Esophagus squamous epithelium (tissue), 5 donors: Measurements from ENCODE around the gene ABHD17A. TPM values are rescaled to one million over a fixed set of nuclear protein-coding genes. Genes with fewer than 3 reads are reported as not detected.

ENCODE experiments used
- DNase-seq: peaks from one replicate; lab custom pipeline; 2025; lab: John Stamatoyannopoulos, UW
- H3K27ac ChIP-seq, 4 donors: fragments of 200-600 bp; sonication (generic); one replicate each; pipeline ENCODE4 v1.5.1; 2016 to 2019; ENCODE audit warnings: mild to moderate bottlenecking in 1 of 4
- H3K27me3 ChIP-seq, 4 donors: fragments of 200-600 bp; sonication (generic); 1 replicate in 3 of 4; 2 replicates in 1 of 4; pipeline versions ENCODE4 v1.5.1 to v1.6.0; 2017 to 2021; ENCODE audit warnings: antibody characterized with exemption in 1 of 4
- H3K36me3 ChIP-seq, 3 donors: fragments of 200-600 bp; sonication (generic); one replicate each; pipeline ENCODE4 v1.5.1; 2016 to 2019
- H3K4me1 ChIP-seq, 3 donors: fragments of 200-600 bp; sonication (generic); one replicate each; pipeline ENCODE4 v1.5.1; 2017 to 2019
- H3K4me3 ChIP-seq, 4 donors: fragments of 200-600 bp; sonication (generic); 1 replicate in 3 of 4; 2 replicates in 1 of 4; pipeline ENCODE4 v1.5.1; 2016 to 2019; ENCODE audit warnings: mild to moderate bottlenecking in 2 of 4, moderate library complexity in 1 of 4
- H3K9me3 ChIP-seq, 3 donors: fragments of 200-600 bp; sonication (generic); one replicate each; pipeline ENCODE4 v1.5.1; 2016 to 2019
- POLR2A ChIP-seq, 4 donors: fragments of 450-650 bp; IDR thresholded peaks; one replicate each; pipeline ENCODE4 v1.6.1; 2017; ENCODE audit warnings: antibody characterized with exemption in 4 of 4, mild to moderate bottlenecking in 4 of 4, moderate library complexity in 3 of 4
- WGBS, 2 donors: methylation state at CpG; one replicate each; pipeline ENCODE4 v1.1.5; 2018; 5-methylcytosine and 5-hydroxymethylcytosine counted together
- intact Hi-C: fragments of 100-400 bp; cut with DNase I; formaldehyde crosslinking; loops from one replicate; pipeline ENCODE4 v1.15.0; 2022
- total RNA-seq, 4 donors: library from RNA; depleted of rRNA; stranded (reverse); fragments of >200 nt; gene quantifications; one replicate each; pipeline ENCODE4 v1.1.0, GENCODE V29; 2016
- TF ChIP-seq, protein P1 (sequence below), 6 experiments: fragments of 450-650 bp in 4 of 6; fragments of 200-600 bp in 2 of 6; sonication (generic) in 2 of 6; IDR thresholded peaks; one replicate each; pipeline ENCODE4 v1.5.1; 2016 to 2019; ENCODE audit warnings: antibody characterized with exemption in 6 of 6, mild to moderate bottlenecking in 4 of 6, moderate library complexity in 4 of 6
- donor health status: DM: yes; HTN: yes; CAD: no.

ABHD17A gene
- total RNA-seq, 4 donors from 2014 or later = 78.4 to 91.7 (median 82.9) TPM

DNA sequence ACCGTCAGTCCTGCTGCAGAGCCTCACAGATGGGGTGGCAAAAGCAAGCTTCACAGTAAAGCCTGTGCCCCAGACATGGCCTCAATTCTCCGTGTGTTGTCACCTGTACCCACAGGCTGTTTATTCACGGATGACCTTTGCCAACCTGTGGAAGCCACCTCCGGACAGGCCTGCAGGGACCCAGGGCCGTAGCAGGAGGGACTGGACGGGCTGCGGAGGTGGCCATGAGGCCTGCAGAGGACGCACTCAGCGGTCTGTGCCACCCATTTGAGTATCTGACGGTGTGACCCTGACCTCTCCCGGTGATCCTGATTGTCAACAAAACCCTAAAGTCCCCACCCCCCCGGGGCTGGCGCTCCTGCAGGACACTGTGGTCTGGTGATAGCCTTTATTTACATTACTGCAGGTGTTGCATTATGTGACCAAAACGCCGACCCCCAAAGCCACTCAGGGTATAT is 14.1 kb downstream of the ABHD17A start:
- intact Hi-C loops = no loop called here
- no peak for DNase-seq
- H3K9me3 ChIP-seq = no peaks in the 10 kb centered on the region
- peaks cover 31 to 54% (median 33%) of the 10 kb centered on the region in 3 donors for H3K4me1 ChIP-seq
- no peaks in the 10 kb centered on the region for H3K27me3 ChIP-seq
- WGBS, 2 donors = 81 to 88% methylated on average over 8 to 9 of the region's 15 CpGs
- TF ChIP-seq, protein P1, sequence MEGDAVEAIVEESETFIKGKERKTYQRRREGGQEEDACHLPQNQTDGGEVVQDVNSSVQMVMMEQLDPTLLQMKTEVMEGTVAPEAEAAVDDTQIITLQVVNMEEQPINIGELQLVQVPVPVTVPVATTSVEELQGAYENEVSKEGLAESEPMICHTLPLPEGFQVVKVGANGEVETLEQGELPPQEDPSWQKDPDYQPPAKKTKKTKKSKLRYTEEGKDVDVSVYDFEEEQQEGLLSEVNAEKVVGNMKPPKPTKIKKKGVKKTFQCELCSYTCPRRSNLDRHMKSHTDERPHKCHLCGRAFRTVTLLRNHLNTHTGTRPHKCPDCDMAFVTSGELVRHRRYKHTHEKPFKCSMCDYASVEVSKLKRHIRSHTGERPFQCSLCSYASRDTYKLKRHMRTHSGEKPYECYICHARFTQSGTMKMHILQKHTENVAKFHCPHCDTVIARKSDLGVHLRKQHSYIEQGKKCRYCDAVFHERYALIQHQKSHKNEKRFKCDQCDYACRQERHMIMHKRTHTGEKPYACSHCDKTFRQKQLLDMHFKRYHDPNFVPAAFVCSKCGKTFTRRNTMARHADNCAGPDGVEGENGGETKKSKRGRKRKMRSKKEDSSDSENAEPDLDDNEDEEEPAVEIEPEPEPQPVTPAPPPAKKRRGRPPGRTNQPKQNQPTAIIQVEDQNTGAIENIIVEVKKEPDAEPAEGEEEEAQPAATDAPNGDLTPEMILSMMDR (IDR thresholded peaks at IDR 0.05) = no peak
- TF ChIP-seq POLR2A (IDR thresholded peaks at IDR 0.05) = no peak
- no peak overlapping the region for H3K27ac ChIP-seq
- no peak overlapping the region for H3K4me3 ChIP-seq
- peaks cover 0 to 34% (median 5%) of the 10 kb centered on the region in 3 donors for H3K36me3 ChIP-seq

GRCh38 chr19:1868971-1869370 is 16.3 kb downstream of the ABHD17A start:
- no peak for DNase-seq
- 61 to 63% methylated on average over 7 of the region's 7 CpGs for WGBS, 2 donors
- TF ChIP-seq POLR2A (IDR thresholded peaks at IDR 0.05) = no peak
- TF ChIP-seq, protein P1 (IDR thresholded peaks at IDR 0.05) = no peak
- Histone ChIP-seq H3K4me3 (no peak overlapping the region), H3K36me3 (peaks cover 0 to 34% (median 5%) of the 10 kb centered on the region in 3 donors), H3K27ac (peak overlapping the region in 3 of 4 donors; percentile 8 to 23 (median 22)), H3K27me3 (no peaks in the 10 kb centered on the region), H3K9me3 (no peaks in the 10 kb centered on the region), H3K4me1 (peaks cover 19 to 52% (median 30%) of the 10 kb centered on the region in 3 donors)
- intact Hi-C loops = no loop called here

- Histone ChIP-seq H3K9me3 (no peaks in the 10 kb centered on the region), H3K36me3 (peaks cover 0 to 26% (median 5%) of the 10 kb centered on the region in 3 donors), H3K4me1 (peaks cover 4 to 38% (median 14%) of the 10 kb centered on the region in 3 donors), H3K27me3 (no peaks in the 10 kb centered on the region), H3K27ac (no peak overlapping the region), H3K4me3 (no peak overlapping the region)
- intact Hi-C loops = no loop called here
- TF ChIP-seq POLR2A (IDR thresholded peaks at IDR 0.05) = no peak
- TF ChIP-seq, protein P1 (IDR thresholded peaks at IDR 0.05) = no peak
- 96 to 97% methylated on average over 6 to 9 of the region's 9 CpGs for WGBS, 2 donors
- DNase-seq = no peak
These were observed 18.0 kb downstream of the ABHD17A start for GRCh38 chr19:1867349-1867724.

DNA sequence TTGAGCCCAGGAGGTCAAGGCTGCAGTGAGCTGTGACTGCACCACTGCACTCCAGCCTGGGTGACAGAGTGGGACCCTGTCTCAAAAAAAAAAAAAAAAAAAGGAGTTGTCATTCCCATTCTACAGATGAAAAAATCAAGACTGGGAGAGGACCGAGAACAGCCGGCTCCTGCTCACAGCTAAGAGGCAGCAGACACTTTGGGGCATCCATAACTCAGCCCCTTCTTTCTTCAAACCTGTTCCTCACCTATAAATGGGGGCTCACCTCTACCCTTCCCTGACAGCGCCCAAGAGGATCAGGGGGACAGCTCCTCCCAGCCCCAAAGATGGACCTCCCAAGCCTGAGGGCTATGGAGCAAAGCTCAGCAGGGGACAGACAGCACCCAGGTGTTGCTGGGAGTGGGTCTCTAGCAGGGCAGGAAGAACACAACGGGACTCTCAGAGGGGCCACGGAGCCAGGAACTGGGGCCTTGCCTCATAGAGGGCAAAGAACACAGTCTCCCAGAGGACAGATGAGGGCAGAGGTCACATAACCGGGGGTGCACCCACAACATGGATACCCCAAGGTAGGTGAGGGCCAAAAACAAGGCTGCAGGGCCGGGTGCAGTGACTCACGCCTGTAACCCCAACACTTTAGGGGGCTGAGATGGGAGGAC is 18.5 kb downstream of the ABHD17A start:
- H3K27ac ChIP-seq = no peak overlapping the region
- 81 to 84% methylated on average over 6 to 8 of the region's 8 CpGs for WGBS, 2 donors
- peaks cover 6 to 38% (median 14%) of the 10 kb centered on the region in 3 donors for H3K4me1 ChIP-seq
- H3K4me3 ChIP-seq = no peak overlapping the region
- TF ChIP-seq POLR2A (IDR thresholded peaks at IDR 0.05) = no peak
- TF ChIP-seq, protein P1 (IDR thresholded peaks at IDR 0.05) = no peak
- no peaks in the 10 kb centered on the region for H3K9me3 ChIP-seq
- no peaks in the 10 kb centered on the region for H3K27me3 ChIP-seq
- intact Hi-C loops = no loop called here
- DNase-seq = no peak
- peaks cover 0 to 21% (median 5%) of the 10 kb centered on the region in 3 donors for H3K36me3 ChIP-seq
